ENCODE data around the gene IFIH1.

Gene IFIH1

DNA sequence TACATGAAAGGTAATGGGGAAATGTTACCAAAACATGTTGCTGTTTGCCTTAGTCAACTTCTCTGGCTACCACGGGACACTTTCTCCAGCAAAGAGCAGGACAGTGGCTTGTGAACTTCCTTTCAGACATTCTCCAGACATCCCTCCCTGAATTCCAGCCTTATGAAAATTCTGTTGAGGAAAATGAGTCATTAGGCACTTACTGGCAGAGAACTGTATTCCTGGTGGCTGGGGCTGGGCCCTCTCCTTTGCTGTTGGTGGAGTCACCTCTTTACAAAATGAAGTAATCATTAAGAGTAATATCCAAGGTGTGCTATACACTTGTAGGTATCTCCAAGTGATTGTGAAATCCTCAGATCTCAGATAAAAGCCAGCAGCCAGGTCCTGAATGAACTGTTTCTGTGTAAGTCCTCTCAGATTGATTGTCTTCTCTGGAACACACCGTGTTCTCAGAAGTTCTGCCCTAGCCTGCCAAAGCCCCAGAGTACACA is 73.9 kb downstream of the IFIH1 start:
- H3K27ac ChIP-seq: no peak overlapping the region

DNA sequence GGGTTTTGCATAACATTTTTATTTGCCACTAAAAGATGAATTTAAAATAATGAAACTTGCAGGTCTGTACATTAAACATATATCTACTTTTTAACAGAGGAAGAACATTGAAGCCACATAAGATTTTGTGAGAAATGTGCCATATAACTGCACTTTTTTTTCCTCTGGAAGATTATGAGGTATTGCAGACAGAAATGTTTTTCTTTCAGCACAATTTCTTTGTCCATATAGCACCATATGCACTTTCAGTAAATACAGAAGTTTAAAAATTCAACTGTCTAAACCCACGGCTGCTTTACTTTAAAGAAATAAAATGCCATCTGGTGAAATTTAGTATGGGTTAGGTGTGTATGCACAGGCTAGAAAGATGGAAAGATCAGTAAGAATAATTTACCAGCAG is 74.8 kb downstream of the IFIH1 start:
- no peak overlapping the region for H3K27ac ChIP-seq
- TF ChIP-seq ZFX (IDR thresholded peaks at IDR 0.05; ENCODE audit: borderline replicate concordance) (no peak), CTCF (IDR thresholded peaks at IDR 0.05) (no peak)

More for the DNA sequence above, 73.9 kb downstream of the IFIH1 start:
- TF ChIP-seq CTCF (IDR thresholded peaks at IDR 0.05) (no peak), ZFX (IDR thresholded peaks at IDR 0.05; ENCODE audit: borderline replicate concordance) (no peak)

GRCh38 chr2:162243294-162243693 is 75.2 kb downstream of the IFIH1 start, which contains the start of gene FAP:
FAP (minus strand) TSS chr2:162243445; CDS start chr2:162243327, 118 bp downstream.
- no peak within 1 kb of the TSS for H3K27ac ChIP-seq
- TF ChIP-seq CTCF (IDR thresholded peaks at IDR 0.05) (no peak), ZFX (IDR thresholded peaks at IDR 0.05; ENCODE audit: borderline replicate concordance) (no peak)

GRCh38 chr2:162242586-162243280 is 75.8 kb downstream of the IFIH1 start:
- TF ChIP-seq ZFX (IDR thresholded peaks at IDR 0.05; ENCODE audit: borderline replicate concordance) (no peak), CTCF (IDR thresholded peaks at IDR 0.05) (no peak)
- H3K27ac ChIP-seq: no peak overlapping the region

DNA sequence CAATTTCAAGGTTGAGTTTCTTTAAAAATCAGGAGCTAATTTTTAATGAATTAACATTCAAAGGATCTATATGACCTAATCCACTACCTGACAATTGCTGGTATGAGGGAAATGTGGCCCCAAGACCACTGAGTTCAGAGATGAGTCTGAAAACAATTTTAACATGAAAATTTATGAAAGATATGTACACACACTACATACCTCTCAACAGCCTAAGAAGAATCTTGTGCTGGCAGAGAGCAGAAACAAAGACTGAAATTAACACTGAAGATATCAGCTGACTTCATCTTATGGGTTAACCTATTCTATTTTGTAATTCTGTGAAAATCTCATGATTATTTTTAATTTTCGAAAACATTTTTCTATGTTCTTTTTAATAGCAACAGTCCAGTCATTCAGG is 76.9 kb downstream of the IFIH1 start:
- no peak for TF ChIP-seq ZFX (IDR thresholded peaks at IDR 0.05; ENCODE audit: borderline replicate concordance)
- no peak for TF ChIP-seq CTCF (IDR thresholded peaks at IDR 0.05)
- no peak overlapping the region for H3K27ac ChIP-seq

DNA sequence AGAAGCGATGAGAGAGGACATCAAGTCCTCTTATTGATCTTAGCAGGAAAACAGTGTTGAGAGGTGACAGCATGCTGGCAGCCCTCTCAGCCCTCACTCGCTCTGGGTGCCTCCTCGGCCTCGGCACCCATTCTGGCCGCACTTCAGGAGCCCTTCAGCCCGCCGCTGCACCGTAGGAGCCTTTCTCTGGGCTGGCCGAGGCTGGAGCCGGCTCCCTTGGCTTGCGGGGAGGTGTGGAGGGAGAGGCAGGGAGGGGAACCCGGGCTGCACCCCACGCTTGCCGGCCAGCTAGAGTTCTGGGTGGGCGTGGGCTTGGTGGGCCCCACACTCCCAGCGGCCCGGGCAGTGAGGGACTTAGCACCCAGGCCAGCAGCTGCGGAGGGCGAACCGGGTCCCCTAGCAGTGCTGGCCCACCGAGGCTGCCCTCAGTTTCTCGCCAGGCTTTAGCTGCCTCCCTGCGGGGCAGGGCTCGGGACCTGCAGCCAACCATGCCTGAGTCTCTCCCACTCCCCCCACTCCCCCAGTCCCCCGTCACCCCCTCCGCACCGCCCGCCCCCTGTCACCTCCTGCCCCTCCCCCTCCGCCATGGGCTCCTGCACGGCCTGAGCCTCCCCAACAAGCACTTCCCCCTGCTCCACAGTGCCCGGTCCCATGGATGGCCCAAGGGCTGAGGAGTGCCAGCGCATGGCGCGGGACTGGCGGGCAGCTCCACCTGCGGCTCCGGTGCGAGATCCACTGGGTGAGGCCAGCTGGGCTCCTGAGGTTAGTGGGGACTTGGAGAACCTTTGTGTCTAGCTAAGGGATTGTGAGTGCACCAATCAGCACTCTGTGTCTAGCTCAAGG is 83.6 kb downstream of the IFIH1 start:
- H3K27ac ChIP-seq: no peak overlapping the region

More for the DNA sequence above, 83.6 kb downstream of the IFIH1 start:
- TF ChIP-seq CTCF (IDR thresholded peaks at IDR 0.05) (no peak), ZFX (IDR thresholded peaks at IDR 0.05; ENCODE audit: borderline replicate concordance) (no peak)
